Measurements from ENCODE around the gene TBC1D5. TPM values are rescaled to one million over a fixed set of nuclear protein-coding genes. Genes with fewer than 3 reads are reported as not detected.
"Not testable (repeated sequence)": the region's sequence is repeated elsewhere in the genome, so short reads cannot be mapped to it uniquely, and the experiment has no call there.

The TBC1D5 gene
- total RNA-seq (2014; rRNA removed; shearing (Covaris generic)) = 45.4 and 59.4 TPM in 2 replicates

GRCh38 chr3:17742102-17742879 is at the start of gene TBC1D5:
TBC1D5 (minus strand) TSS chr3:17742631; CDS start chr3:17508570, 234,061 bp downstream.
- Histone ChIP-seq H3K27me3 (no peaks in the 10 kb centered on the region), H3K36me3 (no peaks in the 10 kb centered on the region; the same call in 1 of the 2 replicates), H3K27ac (peak within 1 kb of the TSS; percentile 94)

GRCh38 chr3:17783426-17783825 is 41.0 kb upstream of the TBC1D5 start:
- Histone ChIP-seq H3K4me3 (no peak overlapping the region), H3K27me3 (no peaks in the 10 kb centered on the region), H3K36me3 (no peaks in the 10 kb centered on the region), H3K4me1 (no peaks in the 10 kb centered on the region), H3K9me3 (replicated peaks) (no peaks in the 10 kb centered on the region), H3K27ac (no peak overlapping the region)
- no peak for DNase-seq

More at GRCh38 chr3:17742102-17742879, at the start of gene TBC1D5:
- DNase-seq = peak; percentile 97
- H3K4me1 ChIP-seq = peaks cover 12% of the 10 kb centered on the region
- peak within 1 kb of the TSS; percentile 81 for H3K4me3 ChIP-seq
- H3K9me3 ChIP-seq (replicated peaks) = no peaks in the 10 kb centered on the region

GRCh38 chr3:17782751-17783150 is 40.3 kb upstream of the TBC1D5 start:
- Histone ChIP-seq H3K9me3 (replicated peaks) (no peaks in the 10 kb centered on the region), H3K36me3 (no peaks in the 10 kb centered on the region), H3K4me1 (no peaks in the 10 kb centered on the region), H3K27me3 (no peaks in the 10 kb centered on the region), H3K4me3 (no peak overlapping the region), H3K27ac (no peak overlapping the region)
- no peak for DNase-seq

- not testable (repeated sequence) for H3K36me3 ChIP-seq; H3K27me3 ChIP-seq; H3K4me3 ChIP-seq; DNase-seq; H3K9me3 ChIP-seq (replicated peaks); H3K4me1 ChIP-seq; H3K27ac ChIP-seq
Observed at GRCh38 chr3:17780369-17780768, 37.9 kb upstream of the TBC1D5 start.

GRCh38 chr3:17779304-17780250 is 37.1 kb upstream of the TBC1D5 start:
- not testable (repeated sequence) for H3K27ac ChIP-seq; H3K4me3 ChIP-seq; H3K4me1 ChIP-seq; H3K27me3 ChIP-seq; H3K9me3 ChIP-seq (replicated peaks); H3K36me3 ChIP-seq; DNase-seq

GRCh38 chr3:17777326-17777725 is 34.9 kb upstream of the TBC1D5 start:
- not testable (repeated sequence) for H3K27ac ChIP-seq; H3K27me3 ChIP-seq; H3K4me3 ChIP-seq; H3K36me3 ChIP-seq; H3K4me1 ChIP-seq; H3K9me3 ChIP-seq (replicated peaks); DNase-seq

- DNase-seq = peak in 1 of 2 experiments; percentile 11
- no peaks in the 10 kb centered on the region for H3K9me3 ChIP-seq (replicated peaks)
- no peak overlapping the region for H3K27ac ChIP-seq
Observed at GRCh38 chr3:17775073-17775472, 32.6 kb upstream of the TBC1D5 start.

GRCh38 chr3:17774180-17774910 is 31.9 kb upstream of the TBC1D5 start:
- H3K36me3 ChIP-seq; DNase-seq; H3K4me3 ChIP-seq; H3K27me3 ChIP-seq; H3K4me1 ChIP-seq; H3K9me3 ChIP-seq (replicated peaks); H3K27ac ChIP-seq: not testable (repeated sequence)

More at GRCh38 chr3:17775073-17775472, 32.6 kb upstream of the TBC1D5 start:
- H3K27me3 ChIP-seq = no peaks in the 10 kb centered on the region
- no peaks in the 10 kb centered on the region for H3K4me1 ChIP-seq
- H3K36me3 ChIP-seq = no peaks in the 10 kb centered on the region
- H3K4me3 ChIP-seq = no peak overlapping the region

- H3K36me3 ChIP-seq = no peaks in the 10 kb centered on the region
- no peak for DNase-seq
- H3K4me1 ChIP-seq = no peaks in the 10 kb centered on the region
- no peaks in the 10 kb centered on the region for H3K9me3 ChIP-seq (replicated peaks)
- no peak overlapping the region for H3K4me3 ChIP-seq
- no peak overlapping the region for H3K27ac ChIP-seq
- no peaks in the 10 kb centered on the region for H3K27me3 ChIP-seq
Observed at GRCh38 chr3:17772556-17772955, 30.1 kb upstream of the TBC1D5 start.

GRCh38 chr3:17771177-17772017 is 29.0 kb upstream of the TBC1D5 start:
- Histone ChIP-seq H3K36me3 (no peaks in the 10 kb centered on the region), H3K4me1 (no peaks in the 10 kb centered on the region), H3K27me3 (no peaks in the 10 kb centered on the region), H3K4me3 (no peak overlapping the region), H3K27ac (no peak overlapping the region), H3K9me3 (replicated peaks) (no peaks in the 10 kb centered on the region)
- no peak for DNase-seq

- Histone ChIP-seq H3K4me3 (no peak overlapping the region), H3K9me3 (replicated peaks) (no peaks in the 10 kb centered on the region), H3K36me3 (no peaks in the 10 kb centered on the region), H3K27me3 (no peaks in the 10 kb centered on the region), H3K27ac (no peak overlapping the region), H3K4me1 (no peaks in the 10 kb centered on the region)
- DNase-seq = no peak
Observed at GRCh38 chr3:17770682-17771081, 28.3 kb upstream of the TBC1D5 start.

GRCh38 chr3:17765819-17766472 is 23.5 kb upstream of the TBC1D5 start:
- Histone ChIP-seq H3K36me3 (no peaks in the 10 kb centered on the region), H3K4me1 (no peaks in the 10 kb centered on the region), H3K4me3 (no peak overlapping the region), H3K9me3 (replicated peaks) (no peaks in the 10 kb centered on the region), H3K27ac (no peak overlapping the region), H3K27me3 (no peaks in the 10 kb centered on the region)
- no peak for DNase-seq

GRCh38 chr3:17761563-17761962 is 19.1 kb upstream of the TBC1D5 start:
- DNase-seq = no peak
- Histone ChIP-seq H3K4me1 (no peaks in the 10 kb centered on the region), H3K27ac (no peak overlapping the region), H3K36me3 (no peaks in the 10 kb centered on the region), H3K4me3 (no peak overlapping the region), H3K27me3 (no peaks in the 10 kb centered on the region), H3K9me3 (replicated peaks) (no peaks in the 10 kb centered on the region)

All from SJCRH30 (cell line).